OCI-LY1 (cell line): ENCODE measurements around the gene GPR37L1.

Source experiments
- CTCF ChIP-seq: fragments of 200-600 bp; sonication (generic), shearing (Covaris generic); IDR thresholded peaks from 2 replicates; pipeline ENCODE4 v1.5.1; 2017; ENCODE audit warnings: mild to moderate bottlenecking, antibody characterized with exemption, low read length, moderate library complexity, mixed read lengths
- EZH2 ChIP-seq: fragments of 200-600 bp; sonication (generic), shearing (Covaris generic); IDR thresholded peaks from 2 replicates; pipeline ENCODE4 v1.8.0; 2017; ENCODE audit warnings: borderline replicate concordance, mixed run types, mild to moderate bottlenecking, antibody characterized with exemption, low read length, moderate library complexity, mixed read lengths

DNA sequence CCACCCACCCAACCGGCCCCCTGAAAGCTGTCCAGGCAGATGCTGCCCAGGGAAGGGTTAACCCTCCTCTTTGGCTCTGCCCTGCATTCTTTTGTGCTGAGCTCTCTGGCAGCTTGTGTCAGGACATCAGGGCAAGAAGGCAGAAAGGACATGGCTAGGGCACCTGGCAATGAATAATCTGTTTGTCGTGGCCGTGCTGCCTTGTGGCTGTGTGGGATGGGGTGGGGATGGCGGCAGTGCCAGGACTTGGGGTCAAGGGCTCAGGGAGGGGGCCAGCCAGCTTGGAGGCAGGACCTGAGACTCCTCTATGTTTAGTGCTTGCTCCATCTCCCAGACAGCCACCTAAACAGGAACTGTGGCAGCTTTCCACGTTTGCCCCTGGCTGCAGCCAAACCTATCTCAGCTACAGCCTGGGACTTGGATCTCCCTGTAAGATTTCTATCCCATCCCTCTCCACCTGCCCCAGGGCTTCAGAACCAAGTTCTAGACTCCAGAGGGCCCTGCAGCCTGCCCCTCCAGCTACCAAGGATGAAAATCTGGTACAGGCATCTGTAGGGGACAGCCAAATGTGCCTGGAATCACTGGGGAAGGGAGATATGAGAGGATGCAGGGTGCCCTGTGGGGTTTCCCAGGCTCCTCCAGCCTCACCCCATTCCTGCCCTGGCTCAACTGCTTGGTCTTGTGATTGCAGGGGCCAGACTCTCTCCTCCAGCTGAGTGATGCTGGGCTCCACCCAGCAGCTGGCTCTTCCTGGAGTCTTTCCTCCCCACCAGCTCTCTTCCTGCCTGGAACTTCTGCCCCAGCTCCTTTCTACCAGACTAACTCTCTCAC is 9.6 kb upstream of the GPR37L1 start:
- no peak for TF ChIP-seq CTCF
- TF ChIP-seq EZH2: no peak
